ENCODE data around the gene EXOC6B. TPM values are rescaled to one million over a fixed set of nuclear protein-coding genes. Genes with fewer than 3 reads are reported as not detected.

The EXOC6B gene
- total and polyA plus RNA-seq, 2 of the 8 experiments (the other 6 are each of a cell fraction or from before 2014, with no cell fraction given) = 13.5 to 33.0 TPM

DNA sequence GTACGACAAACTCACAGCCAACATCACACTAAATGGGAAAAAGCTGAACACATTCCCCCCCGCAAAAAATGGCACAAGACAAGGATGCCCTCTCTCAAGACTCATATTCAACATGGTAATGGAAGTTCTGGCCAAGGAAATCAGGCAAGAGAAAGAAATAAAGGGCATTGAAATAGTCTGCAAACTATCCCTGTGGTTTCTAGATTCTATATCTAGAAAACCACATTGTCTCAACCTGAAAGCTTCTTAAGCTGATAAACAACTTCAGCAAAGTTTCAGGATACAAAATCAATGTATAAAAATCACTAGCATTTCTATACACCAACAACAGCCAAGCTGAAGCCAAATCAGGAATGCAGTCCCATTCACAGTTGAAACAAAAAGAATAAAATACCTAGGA is 383.6 kb downstream of the EXOC6B start (continued):
- TF ChIP-seq CTBP2 (IDR thresholded peaks at IDR 0.05; ENCODE audit: borderline replicate concordance, insufficient read depth, insufficient read length, low read length) = no peak
- TF ChIP-seq SIN3A (conservative IDR thresholded peaks at IDR 0.05 in 1 of 2, IDR thresholded peaks at IDR 0.05 in 1 of 2; ENCODE audit: low read depth in 1 of 2, low read length in 2 of 2) = no peak
- no peak for TF ChIP-seq KDM1A (IDR thresholded peaks at IDR 0.05; ENCODE audit: borderline replicate concordance, low read length)
- TF ChIP-seq SP1 (IDR thresholded peaks at IDR 0.05; ENCODE audit: low read depth, low read length) = no peak
- no peak for TF ChIP-seq NRF1 (IDR thresholded peaks at IDR 0.05; ENCODE audit: low read depth, low read length)
- TF ChIP-seq JUND (IDR thresholded peaks at IDR 0.05; ENCODE audit: low read length) = no peak
- TF ChIP-seq, protein P1, sequence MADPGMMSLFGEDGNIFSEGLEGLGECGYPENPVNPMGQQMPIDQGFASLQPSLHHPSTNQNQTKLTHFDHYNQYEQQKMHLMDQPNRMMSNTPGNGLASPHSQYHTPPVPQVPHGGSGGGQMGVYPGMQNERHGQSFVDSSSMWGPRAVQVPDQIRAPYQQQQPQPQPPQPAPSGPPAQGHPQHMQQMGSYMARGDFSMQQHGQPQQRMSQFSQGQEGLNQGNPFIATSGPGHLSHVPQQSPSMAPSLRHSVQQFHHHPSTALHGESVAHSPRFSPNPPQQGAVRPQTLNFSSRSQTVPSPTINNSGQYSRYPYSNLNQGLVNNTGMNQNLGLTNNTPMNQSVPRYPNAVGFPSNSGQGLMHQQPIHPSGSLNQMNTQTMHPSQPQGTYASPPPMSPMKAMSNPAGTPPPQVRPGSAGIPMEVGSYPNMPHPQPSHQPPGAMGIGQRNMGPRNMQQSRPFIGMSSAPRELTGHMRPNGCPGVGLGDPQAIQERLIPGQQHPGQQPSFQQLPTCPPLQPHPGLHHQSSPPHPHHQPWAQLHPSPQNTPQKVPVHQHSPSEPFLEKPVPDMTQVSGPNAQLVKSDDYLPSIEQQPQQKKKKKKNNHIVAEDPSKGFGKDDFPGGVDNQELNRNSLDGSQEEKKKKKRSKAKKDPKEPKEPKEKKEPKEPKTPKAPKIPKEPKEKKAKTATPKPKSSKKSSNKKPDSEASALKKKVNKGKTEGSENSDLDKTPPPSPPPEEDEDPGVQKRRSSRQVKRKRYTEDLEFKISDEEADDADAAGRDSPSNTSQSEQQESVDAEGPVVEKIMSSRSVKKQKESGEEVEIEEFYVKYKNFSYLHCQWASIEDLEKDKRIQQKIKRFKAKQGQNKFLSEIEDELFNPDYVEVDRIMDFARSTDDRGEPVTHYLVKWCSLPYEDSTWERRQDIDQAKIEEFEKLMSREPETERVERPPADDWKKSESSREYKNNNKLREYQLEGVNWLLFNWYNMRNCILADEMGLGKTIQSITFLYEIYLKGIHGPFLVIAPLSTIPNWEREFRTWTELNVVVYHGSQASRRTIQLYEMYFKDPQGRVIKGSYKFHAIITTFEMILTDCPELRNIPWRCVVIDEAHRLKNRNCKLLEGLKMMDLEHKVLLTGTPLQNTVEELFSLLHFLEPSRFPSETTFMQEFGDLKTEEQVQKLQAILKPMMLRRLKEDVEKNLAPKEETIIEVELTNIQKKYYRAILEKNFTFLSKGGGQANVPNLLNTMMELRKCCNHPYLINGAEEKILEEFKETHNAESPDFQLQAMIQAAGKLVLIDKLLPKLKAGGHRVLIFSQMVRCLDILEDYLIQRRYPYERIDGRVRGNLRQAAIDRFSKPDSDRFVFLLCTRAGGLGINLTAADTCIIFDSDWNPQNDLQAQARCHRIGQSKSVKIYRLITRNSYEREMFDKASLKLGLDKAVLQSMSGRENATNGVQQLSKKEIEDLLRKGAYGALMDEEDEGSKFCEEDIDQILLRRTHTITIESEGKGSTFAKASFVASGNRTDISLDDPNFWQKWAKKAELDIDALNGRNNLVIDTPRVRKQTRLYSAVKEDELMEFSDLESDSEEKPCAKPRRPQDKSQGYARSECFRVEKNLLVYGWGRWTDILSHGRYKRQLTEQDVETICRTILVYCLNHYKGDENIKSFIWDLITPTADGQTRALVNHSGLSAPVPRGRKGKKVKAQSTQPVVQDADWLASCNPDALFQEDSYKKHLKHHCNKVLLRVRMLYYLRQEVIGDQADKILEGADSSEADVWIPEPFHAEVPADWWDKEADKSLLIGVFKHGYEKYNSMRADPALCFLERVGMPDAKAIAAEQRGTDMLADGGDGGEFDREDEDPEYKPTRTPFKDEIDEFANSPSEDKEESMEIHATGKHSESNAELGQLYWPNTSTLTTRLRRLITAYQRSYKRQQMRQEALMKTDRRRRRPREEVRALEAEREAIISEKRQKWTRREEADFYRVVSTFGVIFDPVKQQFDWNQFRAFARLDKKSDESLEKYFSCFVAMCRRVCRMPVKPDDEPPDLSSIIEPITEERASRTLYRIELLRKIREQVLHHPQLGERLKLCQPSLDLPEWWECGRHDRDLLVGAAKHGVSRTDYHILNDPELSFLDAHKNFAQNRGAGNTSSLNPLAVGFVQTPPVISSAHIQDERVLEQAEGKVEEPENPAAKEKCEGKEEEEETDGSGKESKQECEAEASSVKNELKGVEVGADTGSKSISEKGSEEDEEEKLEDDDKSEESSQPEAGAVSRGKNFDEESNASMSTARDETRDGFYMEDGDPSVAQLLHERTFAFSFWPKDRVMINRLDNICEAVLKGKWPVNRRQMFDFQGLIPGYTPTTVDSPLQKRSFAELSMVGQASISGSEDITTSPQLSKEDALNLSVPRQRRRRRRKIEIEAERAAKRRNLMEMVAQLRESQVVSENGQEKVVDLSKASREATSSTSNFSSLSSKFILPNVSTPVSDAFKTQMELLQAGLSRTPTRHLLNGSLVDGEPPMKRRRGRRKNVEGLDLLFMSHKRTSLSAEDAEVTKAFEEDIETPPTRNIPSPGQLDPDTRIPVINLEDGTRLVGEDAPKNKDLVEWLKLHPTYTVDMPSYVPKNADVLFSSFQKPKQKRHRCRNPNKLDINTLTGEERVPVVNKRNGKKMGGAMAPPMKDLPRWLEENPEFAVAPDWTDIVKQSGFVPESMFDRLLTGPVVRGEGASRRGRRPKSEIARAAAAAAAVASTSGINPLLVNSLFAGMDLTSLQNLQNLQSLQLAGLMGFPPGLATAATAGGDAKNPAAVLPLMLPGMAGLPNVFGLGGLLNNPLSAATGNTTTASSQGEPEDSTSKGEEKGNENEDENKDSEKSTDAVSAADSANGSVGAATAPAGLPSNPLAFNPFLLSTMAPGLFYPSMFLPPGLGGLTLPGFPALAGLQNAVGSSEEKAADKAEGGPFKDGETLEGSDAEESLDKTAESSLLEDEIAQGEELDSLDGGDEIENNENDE (IDR thresholded peaks at IDR 0.05; ENCODE audit: insufficient replicate concordance, low read length) = no peak
